MM.1S (cell line): ENCODE results near the gene ZDHHC7.

Experiments used
- EZH2 ChIP-seq: fragments of 300-600 bp; sonication (generic); optimal IDR thresholded peaks from 2 replicates; pipeline ENCODE3; 2017; ENCODE audit warnings: low read depth, mild to moderate bottlenecking, antibody characterized with exemption, low read length, mixed read lengths
- EZH2phosphoT487 ChIP-seq: fragments of 300-600 bp; sonication (generic); IDR thresholded peaks from 2 replicates; pipeline ENCODE4 v1.6.1; 2018; ENCODE audit warnings: antibody characterized with exemption, low read length
- TF ChIP-seq, protein P1 (sequence below): fragments of 300-600 bp; sonication (generic); IDR thresholded peaks from 2 replicates; pipeline ENCODE4 v1.5.1; 2016; ENCODE audit warnings: antibody characterized with exemption, low read length, mixed read lengths

GRCh38 chr16:84988328-84989080 is 22.8 kb downstream of the ZDHHC7 start:
- TF ChIP-seq, protein P1, sequence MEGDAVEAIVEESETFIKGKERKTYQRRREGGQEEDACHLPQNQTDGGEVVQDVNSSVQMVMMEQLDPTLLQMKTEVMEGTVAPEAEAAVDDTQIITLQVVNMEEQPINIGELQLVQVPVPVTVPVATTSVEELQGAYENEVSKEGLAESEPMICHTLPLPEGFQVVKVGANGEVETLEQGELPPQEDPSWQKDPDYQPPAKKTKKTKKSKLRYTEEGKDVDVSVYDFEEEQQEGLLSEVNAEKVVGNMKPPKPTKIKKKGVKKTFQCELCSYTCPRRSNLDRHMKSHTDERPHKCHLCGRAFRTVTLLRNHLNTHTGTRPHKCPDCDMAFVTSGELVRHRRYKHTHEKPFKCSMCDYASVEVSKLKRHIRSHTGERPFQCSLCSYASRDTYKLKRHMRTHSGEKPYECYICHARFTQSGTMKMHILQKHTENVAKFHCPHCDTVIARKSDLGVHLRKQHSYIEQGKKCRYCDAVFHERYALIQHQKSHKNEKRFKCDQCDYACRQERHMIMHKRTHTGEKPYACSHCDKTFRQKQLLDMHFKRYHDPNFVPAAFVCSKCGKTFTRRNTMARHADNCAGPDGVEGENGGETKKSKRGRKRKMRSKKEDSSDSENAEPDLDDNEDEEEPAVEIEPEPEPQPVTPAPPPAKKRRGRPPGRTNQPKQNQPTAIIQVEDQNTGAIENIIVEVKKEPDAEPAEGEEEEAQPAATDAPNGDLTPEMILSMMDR, result no peak
- TF ChIP-seq EZH2 (no peak), EZH2phosphoT487 (no peak)
